ENCODE measurements around the gene CLCN5. TPM values are rescaled to one million over a fixed set of nuclear protein-coding genes. Genes with fewer than 3 reads are reported as not detected.

Gene CLCN5
- total and polyA plus RNA-seq, 2 donors (not counting 1 experiment from before 2014, with no cell fraction given), result 2.9 to 3.6 TPM

GRCh38 chrX:50072110-50072509 is 149.7 kb downstream of the CLCN5 start:
- Histone ChIP-seq H3K9ac (ENCODE audit: insufficient read depth, low read length) (no peak overlapping the region), H3K27me3 (ENCODE audit: control insufficient read depth, insufficient read depth, low read length) (no peaks in the 10 kb centered on the region), H4K20me1 (ENCODE audit: control insufficient read depth, extremely low read depth, insufficient read depth, low read length) (no peaks in the 10 kb centered on the region), H2AFZ (ENCODE audit: low read length) (no peak overlapping the region), H3K4me1 (ENCODE audit: control insufficient read depth, extremely low read depth, insufficient read depth, low read length) (no peaks in the 10 kb centered on the region), H3K4me2 (ENCODE audit: extremely low read depth, insufficient read depth, low read length) (no peak overlapping the region), H3K36me3 (ENCODE audit: control insufficient read depth, insufficient read depth, low read length) (no peaks in the 10 kb centered on the region), H3K4me3 (replicated peaks in 1 of 4; ENCODE audit: control extremely low read depth in 1 of 4, insufficient read depth in 1 of 4, low read depth in 3 of 4, low read length in 4 of 4) (no peak overlapping the region), H3K9me3 (ENCODE audit: control insufficient read depth, insufficient read depth, low read depth, low read length) (no peaks in the 10 kb centered on the region), H3K79me2 (ENCODE audit: control insufficient read depth, insufficient read depth, low read length) (no peaks in the 10 kb centered on the region), H3K27ac (ENCODE audit: insufficient read depth, low read length) (no peak overlapping the region)
- no peak for TF ChIP-seq CTCF (conservative IDR thresholded peaks at IDR 0.05 in 1 of 2, IDR thresholded peaks at IDR 0.05 in 1 of 2; ENCODE audit: low read depth in 1 of 2, low read length in 2 of 2)
- TF ChIP-seq EZH2 (IDR thresholded peaks at IDR 0.05; ENCODE audit: low read length, missing control alignments), result no peak
- no peak for DNase-seq (ENCODE audit: low read depth in 2 of 2)

DNA sequence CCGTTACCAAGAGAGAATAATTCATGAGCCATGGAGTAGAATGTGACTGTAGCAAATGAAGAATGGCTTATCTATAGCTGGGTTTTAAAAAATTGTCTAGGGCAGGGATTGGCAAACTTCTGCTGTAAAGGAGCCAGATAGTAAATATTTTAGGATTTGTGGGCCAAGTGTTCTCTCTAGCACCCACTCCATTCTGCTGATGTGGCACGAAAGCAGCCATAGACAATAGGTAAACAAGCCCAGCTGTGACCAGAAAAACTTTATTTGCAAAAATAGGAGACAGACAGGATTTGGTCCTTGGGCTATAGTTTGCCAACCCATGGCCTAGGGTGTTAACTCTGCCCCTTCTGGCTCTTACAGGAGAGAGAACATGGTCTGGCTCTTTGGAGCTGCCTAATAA is 151.2 kb downstream of the CLCN5 start:
- H3K4me2 ChIP-seq (ENCODE audit: extremely low read depth, insufficient read depth, low read length), result no peak overlapping the region
- no peak overlapping the region for H3K27ac ChIP-seq (ENCODE audit: insufficient read depth, low read length)
- H3K4me3 ChIP-seq (replicated peaks in 1 of 4; ENCODE audit: control extremely low read depth in 1 of 4, insufficient read depth in 1 of 4, low read depth in 3 of 4, low read length in 4 of 4), result no peak overlapping the region
- no peaks in the 10 kb centered on the region for H3K36me3 ChIP-seq (ENCODE audit: control insufficient read depth, insufficient read depth, low read length)
- no peaks in the 10 kb centered on the region for H3K79me2 ChIP-seq (ENCODE audit: control insufficient read depth, insufficient read depth, low read length)
- no peaks in the 10 kb centered on the region for H3K27me3 ChIP-seq (ENCODE audit: control insufficient read depth, insufficient read depth, low read length)
- DNase-seq (ENCODE audit: low read depth in 2 of 2), result no peak
- no peaks in the 10 kb centered on the region for H4K20me1 ChIP-seq (ENCODE audit: control insufficient read depth, extremely low read depth, insufficient read depth, low read length)
- no peaks in the 10 kb centered on the region for H3K4me1 ChIP-seq (ENCODE audit: control insufficient read depth, extremely low read depth, insufficient read depth, low read length)
- H3K9me3 ChIP-seq (ENCODE audit: control insufficient read depth, insufficient read depth, low read depth, low read length), result no peaks in the 10 kb centered on the region
- H2AFZ ChIP-seq (ENCODE audit: low read length), result no peak overlapping the region
- TF ChIP-seq CTCF (conservative IDR thresholded peaks at IDR 0.05 in 1 of 2, IDR thresholded peaks at IDR 0.05 in 1 of 2; ENCODE audit: low read depth in 1 of 2, low read length in 2 of 2) (no peak), EZH2 (IDR thresholded peaks at IDR 0.05; ENCODE audit: low read length, missing control alignments) (no peak)
- H3K9ac ChIP-seq (ENCODE audit: insufficient read depth, low read length), result no peak overlapping the region

DNA sequence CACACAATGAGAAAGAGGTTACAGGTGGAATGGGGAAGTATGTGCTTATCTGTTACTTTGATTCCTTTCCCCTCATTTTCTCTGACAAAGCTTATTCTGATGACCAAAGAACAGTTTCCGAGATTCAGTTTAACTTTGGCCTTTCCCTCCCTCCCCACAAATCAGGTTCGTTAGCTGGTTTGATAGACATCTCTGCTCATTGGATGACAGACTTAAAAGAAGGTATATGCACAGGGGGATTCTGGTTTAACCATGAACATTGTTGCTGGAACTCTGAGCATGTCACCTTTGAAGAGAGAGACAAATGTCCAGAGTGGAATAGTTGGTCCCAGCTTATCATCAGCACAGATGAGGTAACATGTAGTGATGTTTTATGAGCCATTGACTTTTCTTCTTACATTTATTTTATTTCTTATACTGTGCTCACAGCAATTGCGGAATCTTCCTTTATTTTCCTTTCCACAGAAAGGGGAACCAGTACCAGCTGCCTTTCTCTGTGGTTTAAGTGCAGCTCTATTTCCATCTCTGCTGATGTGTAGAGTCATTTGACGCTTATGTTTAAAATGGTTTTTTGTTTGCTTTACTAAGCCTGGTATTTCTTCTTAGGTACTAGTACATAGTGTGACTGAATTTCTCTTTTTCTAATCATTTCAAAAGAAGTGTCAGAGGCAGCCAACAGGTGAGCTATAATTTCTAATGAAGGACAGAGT is 153.4 kb downstream of the CLCN5 start:
- H3K79me2 ChIP-seq (ENCODE audit: control insufficient read depth, insufficient read depth, low read length), result no peaks in the 10 kb centered on the region
- no peaks in the 10 kb centered on the region for H3K9me3 ChIP-seq (ENCODE audit: control insufficient read depth, insufficient read depth, low read depth, low read length)
- H3K4me1 ChIP-seq (ENCODE audit: control insufficient read depth, extremely low read depth, insufficient read depth, low read length), result no peaks in the 10 kb centered on the region
- no peak overlapping the region for H2AFZ ChIP-seq (ENCODE audit: low read length)
- TF ChIP-seq CTCF (conservative IDR thresholded peaks at IDR 0.05 in 1 of 2, IDR thresholded peaks at IDR 0.05 in 1 of 2; ENCODE audit: low read depth in 1 of 2, low read length in 2 of 2), result no peak
- TF ChIP-seq EZH2 (IDR thresholded peaks at IDR 0.05; ENCODE audit: low read length, missing control alignments), result no peak
- no peaks in the 10 kb centered on the region for H3K27me3 ChIP-seq (ENCODE audit: control insufficient read depth, insufficient read depth, low read length)
- H3K4me2 ChIP-seq (ENCODE audit: extremely low read depth, insufficient read depth, low read length), result no peak overlapping the region
- H3K36me3 ChIP-seq (ENCODE audit: control insufficient read depth, insufficient read depth, low read length), result no peaks in the 10 kb centered on the region
- no peak for DNase-seq (ENCODE audit: low read depth in 2 of 2)
- no peaks in the 10 kb centered on the region for H4K20me1 ChIP-seq (ENCODE audit: control insufficient read depth, extremely low read depth, insufficient read depth, low read length)
- H3K9ac ChIP-seq (ENCODE audit: insufficient read depth, low read length), result no peak overlapping the region
- no peak overlapping the region for H3K27ac ChIP-seq (ENCODE audit: insufficient read depth, low read length)
- no peak overlapping the region for H3K4me3 ChIP-seq (replicated peaks in 1 of 4; ENCODE audit: control extremely low read depth in 1 of 4, insufficient read depth in 1 of 4, low read depth in 3 of 4, low read length in 4 of 4)

All from fibroblast of lung (primary cell).